Neural cell (in vitro differentiated cells): ENCODE data around the gene VAPA. TPM values are rescaled to one million over a fixed set of nuclear protein-coding genes. Genes with fewer than 3 reads are reported as not detected.

Experiments used
- H2AFZ ChIP-seq: fragments of 200-600, 300-800 bp; sonication (generic), shearing (Covaris generic); 2 replicates; pipeline ENCODE4 v1.6.0; 2014; ENCODE audit warnings: low read depth, mild to moderate bottlenecking, antibody characterized with exemption, low read length, moderate library complexity
- H3F3A ChIP-seq: fragments of 200-600 bp; shearing (Covaris generic); 2 replicates; pipeline ENCODE4 v1.6.1; 2016; ENCODE audit warnings: mild to moderate bottlenecking, moderate library complexity, mixed read lengths, antibody characterized with exemption, low read length; ENCODE audit not compliant: insufficient read depth, poor library complexity, severe bottlenecking
- H3K27ac ChIP-seq: fragments of 200-600, 300-800 bp; sonication (generic), shearing (Covaris generic); 2 replicates; pipeline ENCODE4 v1.5.1; 2014; ENCODE audit warnings: mild to moderate bottlenecking, low read length, moderate library complexity
- H3K27me3 ChIP-seq: fragments of 300-800, 200-600 bp; sonication (generic), shearing (Covaris generic); 2 replicates; pipeline ENCODE4 v1.6.0; 2014; ENCODE audit warnings: mild to moderate bottlenecking, low read depth, low read length, moderate library complexity; ENCODE audit not compliant: insufficient read depth
- H3K36me3 ChIP-seq: fragments of 300-800, 200-600 bp; sonication (generic), shearing (Covaris generic); 2 replicates; pipeline ENCODE4 v1.5.1; 2014; ENCODE audit warnings: mild to moderate bottlenecking, antibody characterized with exemption, low read length, moderate library complexity; ENCODE audit not compliant: insufficient read depth
- H3K4me2 ChIP-seq: fragments of 300-800, 200-600 bp; sonication (generic), shearing (Covaris generic); 2 replicates; pipeline ENCODE4 v1.6.0; 2014; ENCODE audit warnings: mild to moderate bottlenecking, low read length
- H3K4me3 ChIP-seq: fragments of 300-800, 200-600 bp; sonication (generic), shearing (Covaris generic); 2 replicates; pipeline ENCODE4 v1.5.1; 2014; ENCODE audit warnings: mild to moderate bottlenecking, low read length, moderate library complexity
- H3K79me2 ChIP-seq: fragments of 200-600 bp; shearing (Covaris generic); replicated peaks from 2 replicates; pipeline ENCODE4 v1.6.0; 2014; ENCODE audit warnings: mild to moderate bottlenecking, low read length, moderate library complexity; ENCODE audit not compliant: insufficient read depth
- H3K9ac ChIP-seq: fragments of 300-800, 200-600 bp; sonication (generic), shearing (Covaris generic); 2 replicates; pipeline ENCODE4 v1.6.1; 2016; ENCODE audit warnings: mild to moderate bottlenecking, low read length, mixed read lengths
- H3K9me2 ChIP-seq: fragments of 200-600 bp; shearing (Covaris generic); 2 replicates; pipeline ENCODE4 v1.6.1; 2016; ENCODE audit warnings: mild to moderate bottlenecking, low read length, mixed read lengths; ENCODE audit not compliant: insufficient read depth
- H3K9me3 ChIP-seq: fragments of 200-600, 300-800 bp; sonication (generic), shearing (Covaris generic); 2 replicates; pipeline ENCODE4 v1.6.1; 2016; ENCODE audit warnings: mild to moderate bottlenecking, mixed run types, low read length, moderate library complexity, mixed read lengths
- H4K20me1 ChIP-seq: fragments of 200-600 bp; shearing (Covaris generic); 2 replicates; pipeline ENCODE4 v1.6.1; 2016; ENCODE audit warnings: mild to moderate bottlenecking, mixed run types; ENCODE audit not compliant: insufficient read depth
- EP300 ChIP-seq: fragments of 450-650 bp; conservative IDR thresholded peaks from 2 replicates; pipeline ENCODE4 v1.6.1; 2014; ENCODE audit warnings: antibody characterized with exemption, mild to moderate bottlenecking, moderate library complexity; ENCODE audit not compliant: poor library complexity, severe bottlenecking
- EZH2 ChIP-seq: fragments of 200-600, 300-800 bp; shearing (Covaris generic), sonication (generic); IDR thresholded peaks from 2 replicates; pipeline ENCODE4 v1.6.1; 2014; ENCODE audit warnings: antibody characterized with exemption, low read length, borderline replicate concordance, mild to moderate bottlenecking; ENCODE audit not compliant: insufficient read depth, poor library complexity, severe bottlenecking
- MXI1 ChIP-seq: fragments of 450-650 bp; conservative IDR thresholded peaks from 2 replicates; pipeline ENCODE4 v1.6.1; 2014; ENCODE audit warnings: antibody characterized with exemption, mild to moderate bottlenecking; ENCODE audit not compliant: poor library complexity, severe bottlenecking
- POLR2AphosphoS5 ChIP-seq: IDR thresholded peaks from 2 replicates; pipeline ENCODE4 v1.6.1; 2012
- RAD21 ChIP-seq: fragments of 450-650 bp; conservative IDR thresholded peaks from 2 replicates; pipeline ENCODE4 v1.6.1; 2014; ENCODE audit warnings: antibody characterized with exemption, mild to moderate bottlenecking, moderate library complexity
- SMC3 ChIP-seq: fragments of 450-650 bp; conservative IDR thresholded peaks from 2 replicates; pipeline ENCODE4 v1.6.1; 2014; ENCODE audit warnings: antibody characterized with exemption, mild to moderate bottlenecking, moderate library complexity; ENCODE audit not compliant: poor library complexity
- TAF1 ChIP-seq: IDR thresholded peaks from 2 replicates; pipeline ENCODE4 v1.6.1; 2012; ENCODE audit warnings: low read depth
- polyA plus RNA-seq: library from polyadenylated mRNA; depleted of rRNA; stranded (reverse); fragments of >200 nt; gene quantifications from 2 replicates; pipeline ENCODE4 v1.2.3, GENCODE V29; 2014
- TF ChIP-seq, protein P1 (sequence below): IDR thresholded peaks from 2 replicates; pipeline ENCODE4 v1.6.1; 2012; ENCODE audit warnings: borderline replicate concordance
- TF ChIP-seq, protein P2 (sequence below): fragments of 450-650 bp; IDR thresholded peaks from 2 replicates; pipeline ENCODE4 v1.5.1; 2014; ENCODE audit warnings: antibody characterized with exemption, mild to moderate bottlenecking, moderate library complexity; ENCODE audit not compliant: poor library complexity, severe bottlenecking

VAPA gene
- polyA plus RNA-seq, 1 donor from 2014 or later: 317 TPM

DNA sequence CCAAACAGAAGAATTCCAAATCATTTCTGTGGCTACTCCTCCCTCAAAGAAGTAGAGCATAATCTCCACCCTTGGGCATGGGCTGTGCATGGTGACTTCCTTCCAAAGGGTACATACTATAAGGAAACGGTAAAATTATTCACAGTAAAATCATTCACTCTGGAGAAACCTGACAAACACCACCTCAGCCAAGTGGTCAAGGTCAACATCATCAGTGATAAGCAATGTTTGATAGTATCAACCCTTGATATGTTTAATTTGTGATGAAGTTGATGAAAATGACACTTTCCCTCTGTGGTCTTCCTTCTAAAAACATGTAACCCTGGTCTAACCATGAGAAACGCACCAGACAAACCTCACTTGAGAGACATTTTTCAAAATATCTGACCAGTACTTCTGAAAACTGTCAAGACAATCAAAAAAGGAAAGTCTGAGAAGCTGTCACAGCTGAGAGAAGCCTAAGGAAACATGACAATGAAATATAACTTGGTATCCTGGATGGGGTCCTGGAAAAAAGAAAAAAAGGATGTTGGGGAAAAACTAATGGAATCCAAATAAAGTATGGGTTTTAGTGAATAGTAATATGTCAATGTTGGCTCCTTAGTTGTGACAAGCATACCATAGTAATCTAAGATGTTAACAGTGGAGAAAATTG is 37.5 kb upstream of the VAPA start:
- Histone ChIP-seq H2AFZ (no peak overlapping the region), H3K4me2 (no peak overlapping the region)

GRCh38 chr18:9876867-9877654 is 36.8 kb upstream of the VAPA start:
- Histone ChIP-seq H3K4me2 (no peak overlapping the region), H4K20me1 (no peaks in the 10 kb centered on the region), H2AFZ (no peak overlapping the region), H3K9me2 (no peaks in the 10 kb centered on the region), H3F3A (no peaks in the 10 kb centered on the region), H3K27me3 (no peaks in the 10 kb centered on the region), H3K36me3 (no peaks in the 10 kb centered on the region), H3K27ac (no peak overlapping the region), H3K79me2 (no peaks in the 10 kb centered on the region), H3K9me3 (no peaks in the 10 kb centered on the region), H3K4me3 (no peak overlapping the region), H3K9ac (no peak overlapping the region)
- TF ChIP-seq RAD21 (no peak), POLR2AphosphoS5 (no peak), SMC3 (no peak), TAF1 (no peak), MXI1 (no peak), EZH2 (no peak), EP300 (no peak)
- TF ChIP-seq, protein P1, sequence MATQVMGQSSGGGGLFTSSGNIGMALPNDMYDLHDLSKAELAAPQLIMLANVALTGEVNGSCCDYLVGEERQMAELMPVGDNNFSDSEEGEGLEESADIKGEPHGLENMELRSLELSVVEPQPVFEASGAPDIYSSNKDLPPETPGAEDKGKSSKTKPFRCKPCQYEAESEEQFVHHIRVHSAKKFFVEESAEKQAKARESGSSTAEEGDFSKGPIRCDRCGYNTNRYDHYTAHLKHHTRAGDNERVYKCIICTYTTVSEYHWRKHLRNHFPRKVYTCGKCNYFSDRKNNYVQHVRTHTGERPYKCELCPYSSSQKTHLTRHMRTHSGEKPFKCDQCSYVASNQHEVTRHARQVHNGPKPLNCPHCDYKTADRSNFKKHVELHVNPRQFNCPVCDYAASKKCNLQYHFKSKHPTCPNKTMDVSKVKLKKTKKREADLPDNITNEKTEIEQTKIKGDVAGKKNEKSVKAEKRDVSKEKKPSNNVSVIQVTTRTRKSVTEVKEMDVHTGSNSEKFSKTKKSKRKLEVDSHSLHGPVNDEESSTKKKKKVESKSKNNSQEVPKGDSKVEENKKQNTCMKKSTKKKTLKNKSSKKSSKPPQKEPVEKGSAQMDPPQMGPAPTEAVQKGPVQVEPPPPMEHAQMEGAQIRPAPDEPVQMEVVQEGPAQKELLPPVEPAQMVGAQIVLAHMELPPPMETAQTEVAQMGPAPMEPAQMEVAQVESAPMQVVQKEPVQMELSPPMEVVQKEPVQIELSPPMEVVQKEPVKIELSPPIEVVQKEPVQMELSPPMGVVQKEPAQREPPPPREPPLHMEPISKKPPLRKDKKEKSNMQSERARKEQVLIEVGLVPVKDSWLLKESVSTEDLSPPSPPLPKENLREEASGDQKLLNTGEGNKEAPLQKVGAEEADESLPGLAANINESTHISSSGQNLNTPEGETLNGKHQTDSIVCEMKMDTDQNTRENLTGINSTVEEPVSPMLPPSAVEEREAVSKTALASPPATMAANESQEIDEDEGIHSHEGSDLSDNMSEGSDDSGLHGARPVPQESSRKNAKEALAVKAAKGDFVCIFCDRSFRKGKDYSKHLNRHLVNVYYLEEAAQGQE: no peak

More for the DNA sequence above, 37.5 kb upstream of the VAPA start:
- Histone ChIP-seq H3K9me2 (no peaks in the 10 kb centered on the region), H3K79me2 (no peaks in the 10 kb centered on the region), H3K4me3 (no peak overlapping the region), H3F3A (no peaks in the 10 kb centered on the region), H3K27ac (no peak overlapping the region), H3K27me3 (no peaks in the 10 kb centered on the region), H3K9ac (no peak overlapping the region), H3K36me3 (no peaks in the 10 kb centered on the region), H4K20me1 (no peaks in the 10 kb centered on the region), H3K9me3 (no peaks in the 10 kb centered on the region)
- TF ChIP-seq EZH2: no peak
- TF ChIP-seq, protein P1: no peak
- no peak for TF ChIP-seq EP300
- no peak for TF ChIP-seq MXI1
- no peak for TF ChIP-seq RAD21
- no peak for TF ChIP-seq POLR2AphosphoS5
- TF ChIP-seq, protein P2, sequence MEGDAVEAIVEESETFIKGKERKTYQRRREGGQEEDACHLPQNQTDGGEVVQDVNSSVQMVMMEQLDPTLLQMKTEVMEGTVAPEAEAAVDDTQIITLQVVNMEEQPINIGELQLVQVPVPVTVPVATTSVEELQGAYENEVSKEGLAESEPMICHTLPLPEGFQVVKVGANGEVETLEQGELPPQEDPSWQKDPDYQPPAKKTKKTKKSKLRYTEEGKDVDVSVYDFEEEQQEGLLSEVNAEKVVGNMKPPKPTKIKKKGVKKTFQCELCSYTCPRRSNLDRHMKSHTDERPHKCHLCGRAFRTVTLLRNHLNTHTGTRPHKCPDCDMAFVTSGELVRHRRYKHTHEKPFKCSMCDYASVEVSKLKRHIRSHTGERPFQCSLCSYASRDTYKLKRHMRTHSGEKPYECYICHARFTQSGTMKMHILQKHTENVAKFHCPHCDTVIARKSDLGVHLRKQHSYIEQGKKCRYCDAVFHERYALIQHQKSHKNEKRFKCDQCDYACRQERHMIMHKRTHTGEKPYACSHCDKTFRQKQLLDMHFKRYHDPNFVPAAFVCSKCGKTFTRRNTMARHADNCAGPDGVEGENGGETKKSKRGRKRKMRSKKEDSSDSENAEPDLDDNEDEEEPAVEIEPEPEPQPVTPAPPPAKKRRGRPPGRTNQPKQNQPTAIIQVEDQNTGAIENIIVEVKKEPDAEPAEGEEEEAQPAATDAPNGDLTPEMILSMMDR: no peak
- TF ChIP-seq TAF1: no peak
- no peak for TF ChIP-seq SMC3
